ENCODE results near the gene SAE1. TPM values are rescaled to one million over a fixed set of nuclear protein-coding genes. Genes with fewer than 3 reads are reported as not detected.

SAE1 gene
- total and polyA plus RNA-seq, 2 donors: 81.4 to 115 TPM

DNA sequence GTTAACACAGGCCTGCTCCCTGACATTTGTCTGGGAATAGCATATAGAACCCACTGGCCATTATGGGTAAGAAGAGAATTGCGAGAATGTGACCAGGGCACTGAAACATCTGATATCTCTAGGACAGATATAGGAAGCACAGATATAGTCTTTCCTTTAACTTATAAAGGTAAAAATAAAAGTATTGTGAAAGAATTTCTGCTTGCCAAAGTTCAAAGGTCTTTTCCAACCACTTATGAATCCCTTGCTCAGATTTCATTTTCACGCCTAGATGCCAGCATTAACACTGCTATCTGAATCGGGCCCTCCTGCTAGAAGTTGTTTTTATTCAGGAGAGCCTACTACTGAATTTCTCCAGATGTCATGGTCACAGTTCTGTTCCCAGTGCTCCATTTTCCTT, 72.6 kb downstream of the SAE1 start:
- DNase-seq (ENCODE audit: extremely low spot score): no peak
- H3K4me3 ChIP-seq (ENCODE audit: low read depth, low read length): no peak overlapping the region
- peaks cover 2% of the 10 kb centered on the region for H3K36me3 ChIP-seq (ENCODE audit: insufficient read depth)
- H3K27ac ChIP-seq (ENCODE audit: low read depth): no peak overlapping the region
- no peaks in the 10 kb centered on the region for H3K4me1 ChIP-seq (ENCODE audit: insufficient read depth)
- WGBS: 84% methylated on average over 3 of the region's 3 CpGs

DNA sequence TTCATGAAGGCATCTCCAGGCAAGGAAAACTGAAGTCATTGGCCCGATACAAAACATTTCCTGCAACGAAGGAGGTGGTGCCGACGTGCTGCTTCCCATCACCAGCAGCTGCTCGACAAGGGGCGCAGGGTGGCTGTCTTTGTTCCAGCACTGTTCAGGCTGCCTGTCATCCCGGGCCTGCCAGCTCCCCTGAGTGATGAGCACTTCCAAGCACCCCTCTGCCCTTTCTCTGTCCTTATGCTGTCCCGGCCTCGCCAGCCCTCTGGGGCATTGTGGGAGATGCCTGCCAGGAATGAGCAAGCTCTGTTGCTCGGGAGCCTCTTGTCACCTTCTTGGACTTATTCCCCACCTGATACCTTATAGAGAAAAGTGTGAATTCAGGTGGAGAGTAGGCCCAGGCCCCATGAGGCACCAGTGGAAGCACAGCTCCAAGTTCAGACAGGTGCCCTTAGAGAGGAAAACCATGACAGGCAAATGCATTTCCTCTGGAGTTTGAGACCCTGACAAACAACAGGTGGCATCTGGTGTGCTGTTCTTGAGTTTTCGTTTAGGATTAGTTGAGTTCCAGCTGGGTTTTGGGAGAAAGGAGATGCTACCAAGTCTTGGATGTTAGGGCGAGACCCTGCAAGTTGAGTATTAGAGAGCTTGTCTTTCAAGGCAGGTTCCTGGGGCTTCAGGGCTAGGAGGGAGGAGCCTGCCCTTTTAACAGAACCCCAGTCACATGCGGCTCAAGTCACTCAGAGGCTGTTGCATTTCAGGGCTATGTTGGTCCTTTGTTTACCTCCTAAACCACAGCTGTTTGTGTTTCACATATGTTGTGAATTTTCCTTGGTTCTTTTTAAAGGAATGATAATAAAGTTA, 78.9 kb downstream of the SAE1 start:
- H3K27ac ChIP-seq (ENCODE audit: low read depth): no peak overlapping the region
- no peak overlapping the region for H3K4me3 ChIP-seq (ENCODE audit: low read depth, low read length)
- 70% methylated on average over 13 of the region's 13 CpGs for WGBS
- peaks cover 4% of the 10 kb centered on the region for H3K36me3 ChIP-seq (ENCODE audit: insufficient read depth)
- no peaks in the 10 kb centered on the region for H3K4me1 ChIP-seq (ENCODE audit: insufficient read depth)
- DNase-seq (ENCODE audit: extremely low spot score): no peak

DNA sequence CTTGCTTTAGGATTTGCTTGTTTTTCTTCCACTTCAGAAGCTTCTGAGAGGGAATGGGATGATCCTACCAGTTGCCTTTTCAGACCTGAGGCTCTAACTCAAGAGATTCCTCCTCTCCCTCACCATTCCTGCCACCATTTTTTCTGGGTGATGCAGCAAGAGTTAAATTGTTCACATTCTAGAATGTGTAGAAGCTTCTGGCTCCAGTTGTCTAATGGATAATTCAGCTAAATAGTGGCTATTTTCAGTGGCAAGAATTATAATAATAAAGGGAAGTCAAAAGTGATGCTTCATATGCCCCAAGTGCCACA, 79.5 kb downstream of the SAE1 start:
- H3K4me3 ChIP-seq (ENCODE audit: low read depth, low read length): no peak overlapping the region
- H3K27ac ChIP-seq (ENCODE audit: low read depth): no peak overlapping the region
- DNase-seq (ENCODE audit: extremely low spot score): no peak
- peaks cover 4% of the 10 kb centered on the region for H3K36me3 ChIP-seq (ENCODE audit: insufficient read depth)
- H3K4me1 ChIP-seq (ENCODE audit: insufficient read depth): no peaks in the 10 kb centered on the region

- 36% methylated on average over 19 of the region's 19 CpGs for WGBS
- H3K4me3 ChIP-seq (ENCODE audit: low read depth, low read length): no peak overlapping the region
- H3K4me1 ChIP-seq (ENCODE audit: insufficient read depth): no peaks in the 10 kb centered on the region
- peaks cover 4% of the 10 kb centered on the region for H3K36me3 ChIP-seq (ENCODE audit: insufficient read depth)
- H3K27ac ChIP-seq (ENCODE audit: low read depth): no peak overlapping the region
- DNase-seq (ENCODE audit: extremely low spot score): peak; percentile 49
Measured at GRCh38 chr19:47210689-47211316, 80.2 kb downstream of the SAE1 start.

DNA sequence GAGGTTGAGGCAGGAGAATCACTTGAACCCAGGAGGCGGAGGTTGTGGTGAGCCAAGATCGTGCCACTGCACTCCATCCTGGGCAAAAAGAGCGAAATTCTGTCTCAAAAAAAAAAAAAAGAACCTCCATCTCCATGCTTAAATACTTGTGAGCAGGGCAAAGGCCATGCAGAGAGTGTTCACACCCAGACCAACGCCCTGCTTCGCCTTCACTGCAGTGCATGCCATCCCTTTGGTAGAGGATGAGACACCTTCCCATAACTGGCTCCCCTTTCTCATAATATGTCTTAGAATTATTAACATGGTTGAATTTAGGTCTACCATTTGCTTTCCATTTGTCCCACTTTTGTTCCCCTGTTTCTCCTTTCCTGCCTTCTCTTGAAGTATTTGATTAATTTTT, 84.9 kb downstream of the SAE1 start:
- H3K4me1 ChIP-seq (ENCODE audit: insufficient read depth): no peaks in the 10 kb centered on the region
- no peak overlapping the region for H3K27ac ChIP-seq (ENCODE audit: low read depth)
- H3K36me3 ChIP-seq (ENCODE audit: insufficient read depth): no peaks in the 10 kb centered on the region
- DNase-seq (ENCODE audit: extremely low spot score): no peak
- 95% methylated on average over 5 of the region's 5 CpGs for WGBS
- H3K4me3 ChIP-seq (ENCODE audit: low read depth, low read length): no peak overlapping the region

GRCh38 chr19:47221080-47221841, 90.6 kb downstream of the SAE1 start:
- no peaks in the 10 kb centered on the region for H3K4me1 ChIP-seq (ENCODE audit: insufficient read depth)
- H3K4me3 ChIP-seq (ENCODE audit: low read depth, low read length): no peak overlapping the region
- no peaks in the 10 kb centered on the region for H3K36me3 ChIP-seq (ENCODE audit: insufficient read depth)
- no peak overlapping the region for H3K27ac ChIP-seq (ENCODE audit: low read depth)
- 75% methylated on average over 33 of the region's 33 CpGs for WGBS
- DNase-seq (ENCODE audit: extremely low spot score): no peak

GRCh38 chr19:47221890-47222289, 91.3 kb downstream of the SAE1 start:
- 92% methylated on average over 11 of the region's 11 CpGs for WGBS
- DNase-seq (ENCODE audit: extremely low spot score): no peak
- Histone ChIP-seq H3K4me1 (ENCODE audit: insufficient read depth) (no peaks in the 10 kb centered on the region), H3K36me3 (ENCODE audit: insufficient read depth) (no peaks in the 10 kb centered on the region), H3K27ac (ENCODE audit: low read depth) (no peak overlapping the region), H3K4me3 (ENCODE audit: low read depth, low read length) (no peak overlapping the region)

DNA sequence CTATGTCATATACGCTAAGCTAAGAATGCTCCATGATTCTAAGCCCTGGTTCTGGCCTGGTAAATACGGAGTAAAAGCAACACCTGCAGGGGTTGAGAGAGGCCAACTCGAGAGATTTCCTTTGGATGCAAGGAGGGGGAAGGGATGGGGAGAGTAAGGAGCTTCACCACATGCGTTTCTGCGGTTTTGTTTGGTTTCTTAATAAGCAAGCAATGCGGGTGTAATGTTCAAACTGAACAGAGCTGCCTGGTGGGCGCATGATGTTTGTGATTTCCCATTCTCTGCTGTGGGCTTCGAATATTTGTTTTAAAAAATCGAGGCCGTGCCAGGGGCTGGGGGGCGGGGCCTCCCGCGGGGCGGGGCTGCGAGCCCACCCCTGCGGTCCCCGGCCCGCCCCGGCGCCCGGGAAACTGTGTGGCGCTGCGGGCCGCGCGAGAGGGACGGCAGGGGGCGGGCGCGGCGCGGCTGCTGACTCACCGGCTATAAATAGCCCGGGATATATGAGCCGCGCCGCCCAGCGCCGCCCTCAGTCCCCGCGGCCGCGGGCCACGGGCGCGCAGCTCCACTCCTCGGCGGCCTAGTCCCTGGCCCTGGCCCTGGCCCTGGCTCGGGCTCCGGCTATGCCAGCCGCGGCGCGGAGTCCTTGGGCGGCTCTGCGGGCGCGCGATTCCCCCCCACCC, 95.3 kb downstream of the SAE1 start:
- peak overlapping the region; percentile 45 for H3K4me3 ChIP-seq (ENCODE audit: low read depth, low read length)
- 3% methylated on average over 59 of the region's 59 CpGs for WGBS
- H3K27ac ChIP-seq (ENCODE audit: low read depth): peak overlapping the region; percentile 98
- no peaks in the 10 kb centered on the region for H3K36me3 ChIP-seq (ENCODE audit: insufficient read depth)
- DNase-seq (ENCODE audit: extremely low spot score): no peak
- H3K4me1 ChIP-seq (ENCODE audit: insufficient read depth): no peaks in the 10 kb centered on the region

GRCh38 chr19:47226426-47227351, 96.1 kb downstream of the SAE1 start:
- peak overlapping the region; percentile 98 for H3K27ac ChIP-seq (ENCODE audit: low read depth)
- no peaks in the 10 kb centered on the region for H3K36me3 ChIP-seq (ENCODE audit: insufficient read depth)
- H3K4me3 ChIP-seq (ENCODE audit: low read depth, low read length): peak overlapping the region; percentile 55
- no peak for DNase-seq (ENCODE audit: extremely low spot score)
- 7% methylated on average over 56 of the region's 56 CpGs for WGBS
- H3K4me1 ChIP-seq (ENCODE audit: insufficient read depth): no peaks in the 10 kb centered on the region

GRCh38 chr19:47227352-47228167, 96.9 kb downstream of the SAE1 start:
- Histone ChIP-seq H3K4me1 (ENCODE audit: insufficient read depth) (no peaks in the 10 kb centered on the region), H3K4me3 (ENCODE audit: low read depth, low read length) (peak overlapping the region; percentile 55)

DNA sequence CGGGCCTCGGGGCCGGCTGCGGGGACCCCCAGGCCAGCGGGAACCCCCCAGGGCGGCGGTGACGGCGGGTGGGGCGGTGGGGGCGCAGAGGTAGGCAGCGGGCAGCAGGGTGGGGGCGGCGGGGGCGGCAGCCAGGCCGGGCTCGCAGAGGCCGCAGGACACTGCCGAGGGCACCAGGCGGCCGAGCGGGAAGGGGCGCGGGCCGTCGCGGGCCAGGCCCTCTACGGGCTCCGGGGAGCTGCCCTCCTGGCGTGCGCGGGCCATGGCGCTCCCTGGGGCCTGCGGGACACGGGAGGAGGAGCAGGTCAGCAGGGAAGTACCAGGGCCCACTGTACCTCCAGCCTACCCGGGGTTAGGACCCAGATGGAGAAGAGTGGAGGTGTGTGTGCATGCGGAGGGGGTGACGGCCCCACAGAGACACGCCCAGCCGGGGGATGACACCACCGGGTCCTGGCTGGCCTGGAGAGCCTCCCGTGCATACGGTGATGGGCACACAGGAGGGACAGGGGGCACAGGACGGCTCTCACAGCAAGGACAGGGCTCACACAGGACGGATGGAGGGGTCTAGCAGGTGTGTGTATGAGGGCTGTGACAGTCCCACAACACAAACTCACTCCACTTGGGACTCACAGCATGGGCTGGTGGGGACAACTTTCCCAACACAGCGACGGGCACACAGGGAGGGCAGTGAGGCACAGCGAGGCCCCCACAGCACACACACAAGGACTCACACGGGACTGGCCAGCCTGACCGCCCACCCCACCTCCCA, 97.7 kb downstream of the SAE1 start:
- no peaks in the 10 kb centered on the region for H3K36me3 ChIP-seq (ENCODE audit: insufficient read depth)
- H3K27ac ChIP-seq (ENCODE audit: low read depth): peak overlapping the region; percentile 98
- no peak for DNase-seq (ENCODE audit: extremely low spot score)
- peak overlapping the region; percentile 55 for H3K4me3 ChIP-seq (ENCODE audit: low read depth, low read length)
- H3K4me1 ChIP-seq (ENCODE audit: insufficient read depth): no peaks in the 10 kb centered on the region
- WGBS: 6% methylated on average over 50 of the region's 50 CpGs

More at GRCh38 chr19:47227352-47228167, 96.9 kb downstream of the SAE1 start:
- WGBS: 4% methylated on average over 27 of the region's 27 CpGs
- DNase-seq (ENCODE audit: extremely low spot score): no peak
- peak overlapping the region; percentile 98 for H3K27ac ChIP-seq (ENCODE audit: low read depth)
- H3K36me3 ChIP-seq (ENCODE audit: insufficient read depth): no peaks in the 10 kb centered on the region
